ENCODE measurements around the gene RAPGEFL1.

RAPGEFL1 gene

GRCh38 chr17:40188694-40189093 lies 11.4 kb downstream of the RAPGEFL1 start:
- TF ChIP-seq CTCF (IDR thresholded peaks at IDR 0.05; ENCODE audit: insufficient read depth, low read length, poor library complexity, severe bottlenecking), result no peak

GRCh38 chr17:40190197-40191021 lies 13.1 kb downstream of the RAPGEFL1 start:
- TF ChIP-seq CTCF (IDR thresholded peaks at IDR 0.05; ENCODE audit: insufficient read depth, low read length, poor library complexity, severe bottlenecking), result peak; percentile 30
- H3K27me3 ChIP-seq (replicated peaks; ENCODE audit: control insufficient read depth, insufficient read depth, low read length), result no peaks in the 10 kb centered on the region
- no peak for DNase-seq (ENCODE audit: extremely low read depth, insufficient read length)
- peaks cover 4% of the 10 kb centered on the region; the same call in 1 of the 2 replicates for H3K36me3 ChIP-seq (ENCODE audit: control insufficient read depth, insufficient read depth, low read length)
- no peak overlapping the region for H3K4me3 ChIP-seq (replicated peaks; ENCODE audit: low read depth, low read length)

More at GRCh38 chr17:40188694-40189093, 11.4 kb downstream of the RAPGEFL1 start:
- DNase-seq (ENCODE audit: extremely low read depth, insufficient read length), result no peak
- no peak overlapping the region for H3K4me3 ChIP-seq (replicated peaks; ENCODE audit: low read depth, low read length)
- peaks cover 4% of the 10 kb centered on the region; the same call in 1 of the 2 replicates for H3K36me3 ChIP-seq (ENCODE audit: control insufficient read depth, insufficient read depth, low read length)
- H3K27me3 ChIP-seq (replicated peaks; ENCODE audit: control insufficient read depth, insufficient read depth, low read length), result no peaks in the 10 kb centered on the region

GRCh38 chr17:40191237-40192208 lies 14.3 kb downstream of the RAPGEFL1 start:
- Histone ChIP-seq H3K4me3 (replicated peaks; ENCODE audit: low read depth, low read length) (peak overlapping the region; percentile 67), H3K36me3 (ENCODE audit: control insufficient read depth, insufficient read depth, low read length) (peaks cover 4% of the 10 kb centered on the region; the same call in 1 of the 2 replicates), H3K27me3 (replicated peaks; ENCODE audit: control insufficient read depth, insufficient read depth, low read length) (no peaks in the 10 kb centered on the region)
- TF ChIP-seq CTCF (IDR thresholded peaks at IDR 0.05; ENCODE audit: insufficient read depth, low read length, poor library complexity, severe bottlenecking), result peak; percentile 95
- DNase-seq (ENCODE audit: extremely low read depth, insufficient read length), result peak; percentile 77

GRCh38 chr17:40192961-40193360 lies 15.7 kb downstream of the RAPGEFL1 start:
- no peak for TF ChIP-seq CTCF (IDR thresholded peaks at IDR 0.05; ENCODE audit: insufficient read depth, low read length, poor library complexity, severe bottlenecking)
- DNase-seq (ENCODE audit: extremely low read depth, insufficient read length), result no peak
- peaks cover 4% of the 10 kb centered on the region; the same call in 1 of the 2 replicates for H3K36me3 ChIP-seq (ENCODE audit: control insufficient read depth, insufficient read depth, low read length)
- H3K4me3 ChIP-seq (replicated peaks; ENCODE audit: low read depth, low read length), result no peak overlapping the region
- H3K27me3 ChIP-seq (replicated peaks; ENCODE audit: control insufficient read depth, insufficient read depth, low read length), result no peaks in the 10 kb centered on the region

GRCh38 chr17:40194821-40195220 lies 17.6 kb downstream of the RAPGEFL1 start:
- DNase-seq (ENCODE audit: extremely low read depth, insufficient read length), result no peak

More at GRCh38 chr17:40194821-40195220, 17.6 kb downstream of the RAPGEFL1 start:
- Histone ChIP-seq H3K27me3 (replicated peaks; ENCODE audit: control insufficient read depth, insufficient read depth, low read length) (no peaks in the 10 kb centered on the region), H3K4me3 (replicated peaks; ENCODE audit: low read depth, low read length) (no peak overlapping the region), H3K36me3 (ENCODE audit: control insufficient read depth, insufficient read depth, low read length) (peaks cover 4% of the 10 kb centered on the region; the same call in 1 of the 2 replicates)
- no peak for TF ChIP-seq CTCF (IDR thresholded peaks at IDR 0.05; ENCODE audit: insufficient read depth, low read length, poor library complexity, severe bottlenecking)
